Erythroblast (primary cell): Measurements from ENCODE around the gene TICAM1.
A peak's percentile ranks its signal among the peaks of the same experiment; 100 is the strongest.

ENCODE experiments used
- GATA1 ChIP-seq: IDR thresholded peaks from 2 replicates; pipeline ENCODE4 v1.6.1; 2011; ENCODE audit warnings: low read depth, mild to moderate bottlenecking, control low read depth, low read length, moderate library complexity
- POLR2A ChIP-seq: IDR thresholded peaks from 2 replicates; pipeline ENCODE4 v1.6.1; 2011; ENCODE audit warnings: mild to moderate bottlenecking, low read length

- TF ChIP-seq POLR2A (peak; percentile 83), GATA1 (no peak)
These were observed 40.1 kb downstream of the TICAM1 start, which contains the start of gene FEM1A for GRCh38 chr19:4791183-4792018.
